CD4-positive, alpha-beta T cell treated with Interleukin-4 for 4 hours (primary cell): Measurements from ENCODE around the gene ADAM8.
"Not testable (repeated sequence)": the region's sequence is repeated elsewhere in the genome, so short reads cannot be mapped to it uniquely, and the experiment has no call there.

Experiments used
- DNase-seq: peaks from one replicate; pipeline ENCODE4 v3.0.0-alpha.2; 2020

Gene ADAM8

GRCh38 chr10:133248334-133248715 lies 28.3 kb downstream of the ADAM8 start:
- no peak for DNase-seq

DNA sequence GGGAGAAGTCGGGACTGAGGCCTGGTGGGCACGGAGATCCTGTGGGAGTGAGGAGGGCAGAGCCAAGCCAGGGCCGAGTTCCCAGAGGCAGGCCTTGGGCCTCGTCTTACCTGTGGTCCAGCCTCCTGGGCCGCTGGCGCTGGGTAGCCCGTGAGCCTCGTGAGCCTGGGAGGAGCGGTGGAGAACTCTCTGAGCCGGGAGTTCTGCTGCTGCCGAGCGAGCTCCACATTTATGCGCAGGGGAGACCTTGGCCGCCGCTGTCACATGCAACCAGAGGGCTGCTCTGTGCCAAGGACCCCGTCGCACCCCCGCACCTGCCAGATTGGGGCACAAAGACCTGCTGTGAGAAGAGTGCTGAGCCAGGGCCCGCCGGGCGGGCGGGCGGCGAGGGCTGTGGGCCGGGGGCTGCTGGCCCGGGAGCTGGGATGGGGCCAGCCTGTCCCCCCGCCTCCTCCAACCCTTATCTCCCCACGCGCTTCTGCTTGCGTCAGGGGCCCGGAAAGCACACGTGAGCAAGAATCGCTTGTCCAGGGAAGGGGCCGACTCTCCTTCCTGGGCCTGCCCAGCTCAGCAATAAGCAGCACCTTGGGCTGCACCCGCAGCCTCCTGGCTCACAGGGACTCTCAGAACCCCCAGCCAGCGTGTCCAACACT lies 28.9 kb downstream of the ADAM8 start:
- no peak for DNase-seq

GRCh38 chr10:133246236-133246626 lies 30.4 kb downstream of the ADAM8 start:
- no peak for DNase-seq

DNA sequence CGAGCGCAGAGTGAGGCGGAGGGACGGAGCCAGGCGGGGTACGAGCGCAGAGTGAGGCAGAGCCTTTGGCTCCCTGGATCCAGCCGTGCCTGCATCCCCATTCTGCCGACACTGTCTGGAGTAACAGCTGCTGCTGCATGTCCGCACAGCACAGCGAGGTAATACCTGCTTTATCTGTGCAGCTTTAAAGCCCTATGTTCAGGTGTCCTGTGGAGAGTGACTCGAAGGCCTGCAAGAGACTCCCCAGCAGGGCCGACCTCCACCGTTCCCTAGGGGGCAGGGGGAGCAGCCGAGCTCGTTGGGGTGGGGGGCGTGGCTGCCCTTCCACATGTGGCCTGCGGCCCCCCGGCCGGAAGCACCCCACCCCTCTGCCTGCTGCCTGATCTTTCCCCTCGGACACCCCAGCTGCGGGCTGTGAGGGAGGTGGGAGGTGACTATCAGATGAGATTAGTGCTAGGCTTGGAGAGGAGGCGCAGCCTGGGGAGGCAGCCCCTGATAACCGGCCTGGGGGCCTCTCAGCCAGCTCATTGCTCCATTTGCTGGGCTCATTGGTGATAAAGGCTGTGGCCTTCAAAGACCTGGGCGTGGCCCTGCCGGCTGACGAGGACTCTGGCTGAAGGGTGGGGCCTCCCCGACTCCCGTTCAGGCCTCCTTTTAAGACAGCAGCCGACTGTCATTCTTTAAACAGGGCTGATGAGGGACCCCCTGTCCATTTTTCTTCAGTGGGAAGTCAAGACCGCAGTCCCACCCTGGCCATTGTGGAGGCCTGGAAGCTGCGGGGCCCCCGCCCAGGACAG lies 31.0 kb downstream of the ADAM8 start:
- DNase-seq: no peak

- no peak for DNase-seq
Measured at GRCh38 chr10:133243593-133243992, 33.1 kb downstream of the ADAM8 start.

GRCh38 chr10:133242611-133243356 lies 33.9 kb downstream of the ADAM8 start:
- no peak for DNase-seq

DNA sequence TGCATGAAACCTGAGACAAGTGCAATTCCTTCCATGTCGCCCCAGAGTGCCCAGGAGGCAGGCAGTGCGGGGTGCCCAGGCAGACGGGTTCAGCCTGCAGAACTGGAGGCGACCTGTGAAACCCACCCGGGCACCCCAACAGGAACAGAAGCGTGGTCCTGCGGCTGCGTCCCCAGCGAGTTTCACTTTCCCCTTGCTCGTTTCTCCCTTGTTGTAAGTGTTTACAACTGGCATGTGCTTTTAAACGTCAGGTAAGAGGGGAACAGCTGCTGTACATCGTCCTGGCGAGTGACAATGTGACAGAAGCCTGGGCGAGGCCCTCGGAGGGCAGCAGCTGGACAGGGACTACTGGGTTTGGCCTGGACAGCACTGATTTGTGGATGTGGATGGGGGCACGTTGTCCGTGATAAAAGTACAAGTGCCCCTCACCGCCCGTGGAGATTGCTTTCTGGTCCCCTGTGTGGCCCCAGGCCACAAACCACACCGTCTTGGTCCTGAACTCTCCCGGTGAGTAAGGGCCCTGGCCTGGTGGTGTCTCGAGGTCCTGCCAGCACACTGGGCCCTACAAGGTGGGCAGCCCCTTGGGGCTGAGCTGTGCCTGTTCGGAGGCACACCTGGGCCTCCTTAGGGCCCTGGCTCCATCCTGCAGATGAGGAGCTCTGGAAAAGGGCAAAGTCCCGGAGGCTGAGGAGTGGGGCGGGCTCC lies 35.0 kb downstream of the ADAM8 start:
- DNase-seq: no peak

DNA sequence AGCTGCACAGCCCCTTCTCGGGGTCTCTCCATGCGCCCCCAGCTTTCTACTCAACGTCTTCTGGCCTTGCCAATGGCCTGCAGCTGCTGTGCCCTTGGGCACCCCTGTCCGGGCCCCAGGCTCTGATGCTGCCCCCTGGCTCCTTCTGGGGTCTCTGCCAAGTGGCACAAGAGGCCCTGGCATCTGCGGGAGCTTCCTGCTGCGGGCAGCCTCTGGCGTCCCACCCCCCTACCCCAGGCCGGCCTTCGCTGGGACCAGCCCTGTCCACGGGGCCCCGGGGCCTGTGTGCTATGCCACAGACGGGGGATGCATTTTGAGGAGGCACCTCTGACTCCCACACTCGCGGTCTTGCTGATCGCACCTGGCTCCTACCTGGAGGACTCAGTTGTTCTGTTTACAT lies 36.7 kb downstream of the ADAM8 start:
- DNase-seq: no peak

- DNase-seq: no peak
Measured at GRCh38 chr10:133238466-133238804, 38.2 kb downstream of the ADAM8 start.

DNA sequence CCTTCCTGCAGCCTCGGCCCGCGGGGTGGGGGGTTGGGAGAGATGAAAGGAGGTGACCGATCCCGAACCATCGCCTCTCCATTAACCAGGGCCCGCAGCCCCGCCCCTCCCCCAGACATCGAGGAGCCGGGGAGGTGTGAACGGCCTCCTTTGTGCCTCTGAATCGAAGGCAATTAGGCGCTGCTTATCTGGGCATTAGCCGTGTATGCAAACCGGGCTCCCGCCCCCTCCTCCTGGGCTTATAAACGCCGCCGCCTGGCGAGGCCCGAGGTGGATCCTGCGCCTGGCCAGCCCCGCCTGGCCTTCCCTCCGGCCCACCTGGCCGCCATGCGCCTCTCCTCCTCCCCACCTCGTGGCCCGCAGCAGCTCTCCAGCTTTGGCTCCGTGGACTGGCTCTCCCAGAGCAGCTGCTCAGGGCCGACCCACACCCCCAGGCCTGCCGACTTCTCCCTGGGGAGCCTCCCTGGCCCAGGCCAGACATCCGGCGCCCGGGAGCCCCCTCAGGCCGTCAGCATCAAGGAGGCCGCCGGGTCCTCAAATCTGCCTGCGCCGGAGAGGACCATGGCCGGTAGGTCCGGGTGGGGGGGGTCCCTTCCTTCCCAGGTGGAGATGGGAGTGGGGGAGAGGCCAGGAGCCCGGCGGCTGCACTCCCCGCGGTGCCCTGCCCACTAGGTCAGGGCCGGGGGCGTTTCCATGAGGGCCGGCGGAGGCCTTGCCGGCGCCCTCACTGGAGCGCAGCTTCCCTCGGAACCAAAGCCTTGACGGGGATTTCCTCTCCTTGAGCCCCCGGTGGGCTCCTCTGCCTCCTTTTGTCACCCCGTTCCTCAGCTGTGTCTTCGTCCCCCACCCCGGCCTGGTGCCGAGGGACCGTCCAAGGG lies 38.8 kb downstream of the ADAM8 start, which contains the start of gene VENTX:
Gene VENTX, plus strand, starts transcription at position 268 of the 878 bp plus-strand sequence. Its CDS starts 60 bp downstream, at position 328.
- no peak for DNase-seq

GRCh38 chr10:133237241-133237587 lies 39.5 kb downstream of the ADAM8 start:
- DNase-seq: no peak

DNA sequence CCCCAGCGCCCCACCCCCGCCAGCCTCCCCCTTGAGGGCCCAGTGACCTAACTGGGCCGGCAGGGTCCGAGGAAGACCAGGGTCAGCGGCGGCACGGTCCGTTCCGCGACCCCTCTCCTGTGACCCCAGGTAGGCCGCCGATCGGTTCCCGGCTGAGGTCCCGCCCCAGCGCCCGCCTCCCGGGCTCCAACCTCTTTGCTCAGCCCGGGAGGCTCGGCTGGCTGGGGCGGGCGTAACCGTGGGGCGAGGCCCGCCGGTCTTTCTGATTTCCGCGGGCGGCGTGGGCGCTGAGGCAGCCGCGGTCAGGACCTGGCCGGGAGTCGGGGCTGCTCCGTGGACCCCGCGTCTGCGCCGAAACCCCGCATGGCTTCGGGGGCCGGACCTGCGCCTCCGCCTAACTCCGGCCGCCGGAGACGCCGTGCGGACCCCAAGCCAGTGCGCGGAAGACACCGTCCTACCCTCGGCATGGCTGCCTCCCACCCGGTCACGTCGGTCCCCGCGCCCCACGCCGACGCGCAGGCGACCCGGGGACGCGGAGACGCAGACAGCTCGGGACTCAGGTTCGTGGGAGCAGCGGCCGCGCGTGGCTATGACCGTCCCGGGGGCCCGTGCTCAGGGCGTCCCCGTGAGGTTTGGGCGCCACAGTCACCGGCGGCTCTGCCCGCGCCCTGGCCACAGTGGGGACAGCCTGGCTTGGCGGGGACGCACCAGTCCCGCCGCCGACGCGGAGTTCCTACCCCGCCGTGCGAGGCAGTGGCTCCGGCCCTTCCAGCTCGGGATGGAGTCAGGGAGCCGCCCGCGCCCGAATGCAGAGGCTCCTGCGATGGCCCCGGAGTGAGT lies 40.0 kb downstream of the ADAM8 start:
- no peak for DNase-seq

DNA sequence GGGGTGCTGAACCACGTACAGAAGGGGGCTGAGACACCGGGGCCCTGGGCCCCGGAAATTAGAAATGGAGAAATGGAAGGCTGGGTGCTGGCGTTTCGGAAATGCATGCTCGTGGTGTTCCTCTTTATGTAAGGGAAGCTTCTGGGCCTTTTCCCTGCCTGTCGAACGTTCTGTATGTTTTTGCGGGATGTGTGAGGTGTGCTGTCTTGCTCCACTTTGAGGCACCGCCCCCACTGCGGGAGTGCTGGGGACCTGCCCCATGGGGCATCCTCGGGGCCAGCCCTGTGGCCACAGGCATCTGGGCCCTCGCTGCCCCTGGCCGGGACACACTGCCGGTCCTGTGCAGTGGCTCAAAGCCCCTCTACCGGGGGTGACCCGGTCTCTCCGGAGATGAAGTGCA lies 40.7 kb downstream of the ADAM8 start:
- DNase-seq: no peak

GRCh38 chr10:133235265-133235855 lies 41.3 kb downstream of the ADAM8 start:
- DNase-seq: no peak

DNA sequence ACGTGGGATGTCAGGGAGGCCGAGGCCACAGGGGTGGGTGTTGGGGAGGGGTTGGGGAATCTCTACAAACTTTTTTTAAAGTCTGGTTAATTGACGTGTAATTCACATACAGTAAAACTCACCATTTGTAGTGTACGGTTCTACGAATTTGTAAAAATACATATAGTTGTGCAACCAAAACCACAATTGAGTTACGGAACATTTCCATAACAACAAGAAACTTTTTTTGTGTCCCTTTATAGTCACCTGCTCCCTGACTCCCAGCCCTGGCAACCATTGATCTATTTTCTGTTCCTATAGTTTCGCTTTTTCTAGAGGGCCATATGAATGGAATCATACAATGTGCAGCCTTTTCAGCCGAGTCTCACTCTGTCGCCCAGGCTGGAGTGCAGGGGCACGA lies 41.9 kb downstream of the ADAM8 start:
- DNase-seq: not testable (repeated sequence)

- DNase-seq: no peak
Measured at GRCh38 chr10:133231946-133232574, 44.6 kb downstream of the ADAM8 start.

DNA sequence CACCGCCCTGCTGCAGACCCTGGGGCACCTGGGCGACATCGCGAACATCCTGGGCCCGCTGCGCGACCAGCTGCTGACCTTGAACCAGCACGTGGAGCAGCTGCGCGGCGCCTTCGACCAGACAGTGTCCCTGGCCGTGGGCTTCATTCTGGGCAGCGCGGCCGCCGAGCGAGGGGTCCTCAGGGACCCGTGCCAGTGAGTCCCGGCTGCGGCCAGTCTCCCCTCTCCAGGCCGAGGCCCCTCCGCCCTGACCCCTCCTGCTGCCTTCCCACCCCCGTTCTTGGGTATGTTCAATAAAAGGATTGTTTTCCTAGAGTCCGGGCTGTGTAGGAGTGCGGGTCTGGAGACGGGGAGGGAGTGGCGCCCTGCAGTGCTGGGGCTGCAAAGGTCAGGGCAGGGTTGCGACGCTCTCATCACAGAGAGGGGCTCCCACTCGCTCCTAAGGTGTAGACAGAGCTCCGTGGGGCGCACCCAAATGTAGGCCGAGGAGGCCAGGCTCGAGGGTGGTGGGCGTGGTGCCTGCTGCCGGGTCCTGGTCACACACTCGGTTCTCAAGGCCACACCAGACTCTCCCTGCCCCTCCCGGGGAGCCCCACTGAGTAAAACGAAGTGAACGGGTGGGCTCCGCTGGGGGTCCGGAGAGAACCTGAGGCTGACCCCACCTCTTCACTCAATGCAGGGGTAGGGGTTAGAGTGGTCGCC lies 45.3 kb downstream of the ADAM8 start:
- no peak for DNase-seq

DNA sequence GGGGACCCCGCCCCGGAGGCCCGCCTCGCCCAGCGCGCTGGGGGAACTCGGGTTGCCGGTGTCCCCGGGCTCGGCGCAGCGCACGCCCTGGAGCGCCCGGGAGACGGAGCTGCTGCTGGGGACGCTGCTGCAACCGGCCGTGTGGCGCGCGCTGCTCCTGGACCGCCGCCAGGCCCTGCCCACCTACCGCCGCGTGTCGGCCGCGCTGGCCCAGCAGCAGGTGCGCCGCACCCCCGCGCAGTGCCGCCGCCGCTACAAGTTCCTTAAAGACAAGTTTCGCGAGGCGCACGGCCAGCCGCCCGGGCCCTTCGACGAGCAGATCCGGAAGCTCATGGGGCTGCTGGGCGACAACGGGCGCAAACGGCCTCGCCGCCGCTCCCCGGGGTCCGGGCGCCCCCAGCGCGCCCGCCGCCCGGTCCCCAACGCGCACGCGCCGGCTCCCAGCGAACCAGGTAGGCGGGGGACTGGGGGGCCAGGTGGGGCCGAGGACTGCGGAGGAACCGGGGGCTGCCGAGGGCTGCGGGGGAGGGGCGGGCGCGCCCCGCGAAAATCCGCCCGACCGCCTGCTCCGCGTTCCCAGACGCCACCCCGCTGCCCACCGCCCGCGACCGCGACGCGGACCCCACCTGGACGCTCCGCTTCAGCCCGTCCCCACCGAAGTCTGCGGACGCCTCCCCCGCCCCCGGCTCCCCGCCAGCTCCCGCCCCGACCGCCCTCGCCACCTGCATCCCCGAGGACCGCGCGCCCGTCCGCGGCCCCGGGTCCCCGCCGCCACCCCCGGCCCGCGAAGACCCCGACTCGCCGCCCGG lies 46.1 kb downstream of the ADAM8 start:
- no peak for DNase-seq

GRCh38 chr10:133230044-133230361 lies 46.7 kb downstream of the ADAM8 start, which contains the start of gene UTF1:
Gene UTF1 (plus strand): TSS chr10:133230217. CDS start chr10:133230289, 72 bp downstream.
- no peak for DNase-seq
